Activated CD4-positive, alpha-beta T cell treated with anti-CD3 and anti-CD28 coated beads, Interleukin-2, amount 50 U/mL, for 1 hour (primary cell): Measurements from ENCODE around the gene PPP1R1C.
A peak's percentile ranks its signal among the peaks of the same experiment; 100 is the strongest.
"Not testable (repeated sequence)": the region's sequence is repeated elsewhere in the genome, so short reads cannot be mapped to it uniquely, and the experiment has no call there.

Experiments used
- DNase-seq: peaks from one replicate; pipeline ENCODE4 v3.0.0-alpha.2; 2020

The PPP1R1C gene

GRCh38 chr2:181985632-181986205 is at the start of gene PPP1R1C:
TSS of gene PPP1R1C (plus strand) at chr2:181985853. CDS start at chr2:181986111, 258 bp downstream.
- no peak for DNase-seq

GRCh38 chr2:181937473-181937872 is 48.2 kb upstream of the PPP1R1C start:
- DNase-seq = no peak

- no peak for DNase-seq
Measured at GRCh38 chr2:181943411-181944124, 42.1 kb upstream of the PPP1R1C start.

- DNase-seq = no peak
Measured at GRCh38 chr2:181944164-181944913, 41.3 kb upstream of the PPP1R1C start.

- no peak for DNase-seq
Measured at GRCh38 chr2:181944914-181945291, 40.8 kb upstream of the PPP1R1C start.

- no peak for DNase-seq
Measured at GRCh38 chr2:181946444-181947127, 39.1 kb upstream of the PPP1R1C start.

GRCh38 chr2:181947273-181947672 is 38.4 kb upstream of the PPP1R1C start:
- DNase-seq = no peak

GRCh38 chr2:181948227-181948626 is 37.4 kb upstream of the PPP1R1C start:
- no peak for DNase-seq

GRCh38 chr2:181949047-181949446 is 36.6 kb upstream of the PPP1R1C start:
- no peak for DNase-seq

GRCh38 chr2:181952404-181953226 is 33.0 kb upstream of the PPP1R1C start:
- no peak for DNase-seq

- peak; percentile 57 for DNase-seq
Measured at GRCh38 chr2:181953881-181954537, 31.6 kb upstream of the PPP1R1C start.

GRCh38 chr2:181954538-181954883 is 31.1 kb upstream of the PPP1R1C start:
- no peak for DNase-seq

GRCh38 chr2:181955010-181955409 is 30.6 kb upstream of the PPP1R1C start:
- no peak for DNase-seq

- DNase-seq = not testable (repeated sequence)
Measured at GRCh38 chr2:181955866-181956265, 29.8 kb upstream of the PPP1R1C start.

GRCh38 chr2:181957668-181958067 is 28.0 kb upstream of the PPP1R1C start:
- DNase-seq = no peak

- no peak for DNase-seq
Measured at GRCh38 chr2:181958726-181959125, 26.9 kb upstream of the PPP1R1C start.

- DNase-seq = no peak
Measured at GRCh38 chr2:181959508-181959907, 26.1 kb upstream of the PPP1R1C start.

GRCh38 chr2:181961167-181961566 is 24.5 kb upstream of the PPP1R1C start:
- DNase-seq = not testable (repeated sequence)

- no peak for DNase-seq
Measured at GRCh38 chr2:181962142-181962541, 23.5 kb upstream of the PPP1R1C start.

GRCh38 chr2:181970160-181970794 is 15.4 kb upstream of the PPP1R1C start:
- DNase-seq = no peak

- DNase-seq = no peak
Measured at GRCh38 chr2:181971032-181971431, 14.6 kb upstream of the PPP1R1C start.
